Effector CD8-positive, alpha-beta T cell (primary cell): ENCODE data around the gene CSGALNACT2.
A peak's percentile ranks its signal among the peaks of the same experiment; 100 is the strongest.

Experiments used
- DNase-seq: peaks from one replicate; lab custom pipeline; 2025; lab: John Stamatoyannopoulos, UW

Gene CSGALNACT2

GRCh38 chr10:43201545-43202131, 63.4 kb downstream of the CSGALNACT2 start:
- DNase-seq: no peak

GRCh38 chr10:43202224-43202656, 64.0 kb downstream of the CSGALNACT2 start:
- DNase-seq: no peak

- peak; percentile 10 for DNase-seq
Observed at GRCh38 chr10:43202657-43203447, 64.6 kb downstream of the CSGALNACT2 start.

- peak; percentile 8 for DNase-seq
Observed at GRCh38 chr10:43203448-43204041, 65.3 kb downstream of the CSGALNACT2 start.

- no peak for DNase-seq
Observed at GRCh38 chr10:43204042-43204942, 66.0 kb downstream of the CSGALNACT2 start.

GRCh38 chr10:43204943-43205671, 66.9 kb downstream of the CSGALNACT2 start:
- no peak for DNase-seq

GRCh38 chr10:43205681-43206390, 67.6 kb downstream of the CSGALNACT2 start:
- DNase-seq: no peak

- DNase-seq: no peak
Observed at GRCh38 chr10:43206391-43207235, 68.4 kb downstream of the CSGALNACT2 start.

GRCh38 chr10:43208147-43209073, 70.2 kb downstream of the CSGALNACT2 start:
- no peak for DNase-seq

- no peak for DNase-seq
Observed at GRCh38 chr10:43209074-43209455, 70.8 kb downstream of the CSGALNACT2 start.

- no peak for DNase-seq
Observed at GRCh38 chr10:43209651-43210141, 71.5 kb downstream of the CSGALNACT2 start.

- DNase-seq: no peak
Observed at GRCh38 chr10:43210556-43210955, 72.3 kb downstream of the CSGALNACT2 start.

- no peak for DNase-seq
Observed at GRCh38 chr10:43211030-43211429, 72.8 kb downstream of the CSGALNACT2 start.

GRCh38 chr10:43211431-43212042, 73.3 kb downstream of the CSGALNACT2 start:
- no peak for DNase-seq

GRCh38 chr10:43212043-43212721, 73.9 kb downstream of the CSGALNACT2 start:
- DNase-seq: no peak

GRCh38 chr10:43214071-43214955, 76.1 kb downstream of the CSGALNACT2 start:
- no peak for DNase-seq
